Stimulated activated CD4-positive, alpha-beta T cell treated with anti-CD3 and anti-CD28 coated beads, Interleukin-15, amount 100 ng/mL, for 24 hours (primary cell): ENCODE results near the gene ATOH1.

Source experiments
- DNase-seq: peaks from one replicate; pipeline ENCODE4 v3.0.0-alpha.2; 2020

The ATOH1 gene

DNA sequence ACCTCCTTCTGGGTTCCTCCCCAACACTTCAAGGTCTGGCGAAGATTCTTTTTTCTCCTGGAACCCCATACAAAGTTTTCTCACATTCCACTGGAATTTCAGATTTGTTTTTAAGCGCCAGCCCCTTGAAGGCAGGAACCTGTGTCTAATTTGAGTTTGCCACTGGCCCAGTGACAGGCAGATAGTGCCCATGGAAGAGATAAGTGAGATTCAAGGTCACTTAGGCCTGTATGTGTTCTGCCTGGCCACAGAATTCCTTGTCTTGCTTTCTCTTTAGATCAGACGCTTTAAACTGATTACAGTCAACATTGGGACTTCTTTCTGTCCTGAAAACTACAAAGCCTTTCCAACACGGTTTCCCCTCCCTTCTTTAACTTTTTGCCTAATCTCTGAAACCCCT lies 11.2 kb downstream of the ATOH1 start:
- no peak for DNase-seq

DNA sequence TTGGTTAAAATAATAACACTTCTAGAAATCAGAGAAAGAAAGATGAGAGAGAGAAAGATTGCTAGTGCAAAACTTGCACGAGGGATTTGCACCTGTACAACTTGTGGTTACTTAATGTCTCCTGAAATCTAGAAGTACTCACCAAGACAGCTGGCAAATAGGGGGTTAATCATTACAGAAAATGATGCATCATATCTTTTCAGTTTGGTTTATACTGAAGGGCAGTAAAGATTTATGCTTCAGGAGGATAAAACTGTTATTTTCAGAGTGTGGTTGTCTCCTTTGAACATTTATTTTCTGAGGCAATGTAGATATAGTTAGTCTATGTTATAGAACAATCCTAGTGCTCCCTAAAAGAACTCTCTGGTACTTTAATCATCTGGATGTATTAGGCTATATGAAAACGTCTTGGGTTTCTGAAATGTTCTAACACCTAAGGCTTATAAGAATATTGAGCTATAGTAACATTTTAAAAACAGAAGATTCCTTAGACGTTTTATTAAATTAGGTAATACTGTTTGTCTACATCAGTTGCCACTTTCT lies 13.3 kb downstream of the ATOH1 start:
- DNase-seq, result no peak

DNA sequence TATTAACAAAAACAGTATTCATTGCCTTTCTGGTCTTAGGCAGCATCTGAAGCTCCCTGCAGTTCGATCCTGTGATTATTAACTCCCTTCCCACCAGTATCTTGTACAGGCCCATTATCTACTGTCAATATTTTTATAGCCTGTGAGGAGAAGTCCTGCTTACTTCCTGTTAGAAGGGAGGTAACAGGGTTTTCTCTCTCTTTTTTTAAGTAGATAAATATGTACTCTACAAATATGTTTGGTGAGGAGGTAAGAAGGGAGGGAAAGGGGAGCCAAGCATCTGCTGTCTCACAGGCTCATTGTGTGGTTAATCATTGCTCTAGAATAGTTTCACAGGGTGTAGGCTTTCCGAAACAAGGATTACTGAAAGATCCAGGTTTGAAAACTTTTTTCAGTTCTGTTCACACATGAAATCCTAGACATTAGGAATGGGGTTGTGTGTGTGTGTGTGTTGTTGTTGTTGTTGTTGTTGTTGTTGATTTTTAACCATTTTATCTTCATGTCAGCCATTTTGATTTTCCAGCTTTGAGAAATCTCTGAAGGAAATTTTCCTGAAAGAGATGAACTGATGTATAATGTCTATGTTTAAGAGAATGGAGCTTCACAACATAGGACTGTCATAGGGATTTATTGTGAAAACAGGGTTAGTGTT lies 14.2 kb downstream of the ATOH1 start:
- DNase-seq, result no peak

DNA sequence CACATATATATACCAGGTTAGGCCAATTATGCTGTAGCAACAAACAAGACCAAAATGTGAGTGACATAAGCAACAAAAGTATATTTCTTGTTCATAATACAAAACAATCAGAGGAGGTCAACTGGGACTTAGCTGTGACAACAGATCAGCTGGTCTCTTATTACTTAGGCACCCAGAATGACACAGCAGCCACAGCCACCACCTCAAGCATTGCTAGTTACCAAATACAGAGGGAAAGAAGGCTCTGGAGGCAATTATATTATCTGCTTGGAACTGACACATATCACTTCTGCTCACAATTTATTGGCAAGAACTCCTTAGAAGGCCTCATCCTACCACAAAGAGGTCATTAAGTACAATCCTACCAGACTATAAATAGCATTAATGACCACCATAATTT lies 15.2 kb downstream of the ATOH1 start:
- no peak for DNase-seq

DNA sequence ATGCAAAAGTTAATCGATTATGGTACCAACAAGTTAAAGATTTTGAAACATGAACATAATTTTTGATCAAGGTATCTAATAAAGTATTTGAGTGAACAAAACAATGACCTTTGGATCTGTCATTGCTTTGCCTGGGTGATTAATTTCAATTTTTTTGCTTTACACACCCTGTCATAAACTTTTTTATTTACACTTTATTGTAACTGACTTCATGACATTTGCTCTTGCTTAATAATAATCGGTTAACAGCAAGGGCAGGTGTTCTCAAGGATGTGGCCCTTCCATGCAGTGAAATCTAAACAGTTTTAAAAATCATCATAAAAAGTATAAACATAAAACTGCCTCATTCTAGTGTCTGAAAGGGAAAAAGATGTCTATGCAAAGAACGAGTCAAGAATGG lies 24.1 kb downstream of the ATOH1 start:
- no peak for DNase-seq

DNA sequence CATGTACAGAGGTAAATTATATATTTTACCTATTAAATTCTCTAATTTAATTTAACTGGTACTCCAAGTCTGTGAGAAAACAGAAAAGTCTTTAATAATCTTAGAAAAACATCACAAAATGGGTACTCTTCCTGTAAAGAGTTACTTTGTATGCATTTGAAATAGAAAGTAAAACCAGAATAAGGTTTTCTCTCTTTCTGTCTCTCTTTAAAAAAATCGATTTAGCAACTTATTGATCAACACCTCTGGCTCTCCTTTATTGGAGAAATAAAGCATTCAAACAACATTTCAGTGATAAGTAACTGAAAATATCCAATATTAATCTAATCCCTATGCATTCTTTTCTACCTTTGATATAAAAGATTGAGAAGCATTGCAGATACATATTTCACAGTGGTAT lies 27.4 kb downstream of the ATOH1 start:
- no peak for DNase-seq

DNA sequence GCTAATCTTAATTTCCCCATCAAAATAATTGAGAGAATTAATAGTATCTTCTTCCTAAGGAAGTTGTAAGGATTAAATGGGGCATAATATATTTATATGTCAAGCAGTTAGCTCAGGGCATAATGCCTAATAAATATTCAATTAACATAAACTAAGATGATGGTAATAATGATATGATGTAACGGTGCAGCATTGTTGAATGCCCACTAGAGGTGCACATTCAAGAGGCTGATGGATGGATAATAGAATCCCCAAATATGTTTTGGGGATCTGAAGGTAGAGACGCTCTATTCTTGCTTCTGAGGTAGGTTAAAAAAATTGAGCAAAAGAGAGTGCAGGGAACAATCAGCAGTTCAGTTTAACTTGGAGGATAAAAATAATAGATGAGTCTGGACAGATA lies 37.1 kb downstream of the ATOH1 start:
- DNase-seq, result no peak

DNA sequence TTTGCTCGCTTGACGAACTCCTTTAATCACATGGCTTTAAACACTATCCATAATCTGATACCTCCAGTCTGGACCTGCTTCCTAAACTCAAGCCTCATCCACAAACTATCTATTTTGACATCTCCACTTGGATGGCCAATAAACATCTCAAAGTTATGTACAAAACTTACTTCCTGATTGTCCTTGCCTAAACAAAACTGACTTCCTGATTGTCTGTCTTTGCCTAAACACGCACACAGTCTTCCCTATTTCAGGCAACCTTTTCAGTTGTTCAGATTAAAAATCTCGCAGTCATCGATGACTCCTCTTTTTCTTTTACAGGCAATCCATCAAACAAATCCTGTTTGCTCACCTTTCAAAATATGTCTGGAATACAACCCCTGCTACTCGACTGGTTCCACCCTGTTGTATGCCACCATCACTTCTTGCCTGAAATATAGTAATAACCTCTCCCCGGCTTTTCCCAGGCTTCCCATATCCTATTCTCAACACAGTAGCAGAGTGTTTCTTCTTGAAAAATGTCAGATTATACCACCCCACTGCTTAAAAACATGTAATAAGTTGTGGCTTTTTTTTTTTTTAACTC lies 39.0 kb downstream of the ATOH1 start:
- no peak for DNase-seq

DNA sequence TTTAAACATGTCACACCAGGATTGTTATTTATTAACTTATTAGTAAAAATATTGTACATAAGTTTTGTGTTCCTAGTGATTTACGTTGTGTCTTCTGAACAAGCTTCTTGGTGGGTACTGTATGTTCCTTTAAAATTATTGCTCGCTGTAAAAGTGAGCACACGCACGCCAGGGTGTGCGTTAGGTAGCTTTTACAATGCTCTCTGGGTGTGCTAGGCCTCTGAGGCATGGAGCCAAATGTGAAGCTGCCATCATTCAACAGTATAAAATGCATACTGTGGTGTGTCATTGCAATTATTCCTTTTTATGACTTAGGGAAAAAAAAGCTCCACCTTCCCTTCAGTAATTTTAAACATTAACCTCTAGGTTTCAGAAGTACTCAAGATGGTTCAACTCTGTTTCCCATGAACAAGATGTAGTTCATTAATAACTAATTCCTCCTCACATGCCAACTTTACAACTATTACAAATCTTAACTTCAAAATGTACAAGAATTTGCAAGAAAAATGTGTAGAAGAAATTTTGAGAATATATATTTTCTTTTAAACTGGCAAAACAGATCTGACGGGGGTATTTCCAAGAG lies 42.4 kb downstream of the ATOH1 start:
- no peak for DNase-seq

DNA sequence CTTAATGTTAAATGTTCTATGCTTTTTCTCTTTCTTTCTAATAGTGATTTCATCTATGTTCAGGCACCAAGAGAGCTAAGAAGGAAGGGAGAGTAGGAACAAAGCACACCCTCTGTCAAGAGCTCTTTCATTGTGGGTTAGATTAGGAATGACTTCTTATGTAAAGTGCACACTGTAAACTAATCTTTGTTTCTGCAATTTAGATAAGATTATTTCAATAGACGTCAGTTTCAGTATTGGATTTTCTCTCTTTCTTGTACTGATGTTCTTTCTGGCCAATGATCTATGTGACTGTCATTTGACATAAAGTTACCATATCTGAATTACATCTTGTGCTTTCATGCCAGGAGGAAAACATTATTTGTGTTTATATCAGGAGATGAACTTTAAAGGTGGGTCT lies 48.2 kb downstream of the ATOH1 start:
- DNase-seq, result no peak

DNA sequence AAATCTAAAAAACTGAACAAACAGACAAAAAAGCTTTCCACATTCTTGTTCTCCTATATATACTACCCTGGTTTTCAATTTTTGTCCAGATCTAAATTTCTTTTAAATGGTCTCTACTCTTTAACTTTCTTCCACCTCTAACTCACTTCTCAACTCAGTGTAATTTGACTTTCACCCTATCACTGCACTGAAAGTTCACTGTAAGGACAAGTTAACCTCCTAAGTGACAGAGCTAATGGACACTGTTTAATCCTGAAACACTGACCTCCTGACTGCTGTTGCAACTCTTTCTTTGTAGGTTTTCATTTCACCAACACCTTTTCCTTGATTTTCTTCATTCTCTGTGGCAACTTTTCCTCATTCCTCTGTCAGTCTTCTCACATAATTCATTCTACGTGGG lies 50.0 kb downstream of the ATOH1 start:
- DNase-seq, result no peak

DNA sequence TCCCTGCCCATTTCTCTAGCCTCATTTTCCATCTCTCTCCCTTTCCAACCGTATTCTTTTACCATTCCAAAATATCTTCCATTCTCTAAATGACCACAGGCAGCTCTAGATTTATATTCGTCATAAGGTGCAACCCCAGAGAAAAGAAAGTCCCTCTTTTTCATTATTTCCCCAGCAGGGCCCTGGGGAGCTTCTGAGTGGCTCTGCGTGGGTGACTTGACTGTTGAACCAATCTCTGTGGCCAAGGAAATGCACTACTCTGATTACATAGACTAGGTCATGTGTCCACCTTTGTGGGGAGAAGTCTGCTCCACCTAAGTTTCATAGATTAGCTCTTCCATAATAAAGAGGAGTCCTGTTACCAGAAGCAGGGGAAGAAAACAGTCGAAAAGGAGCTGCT lies 51.4 kb downstream of the ATOH1 start:
- no peak for DNase-seq
